Measurements from ENCODE around the gene PPM1H.

Gene PPM1H

DNA sequence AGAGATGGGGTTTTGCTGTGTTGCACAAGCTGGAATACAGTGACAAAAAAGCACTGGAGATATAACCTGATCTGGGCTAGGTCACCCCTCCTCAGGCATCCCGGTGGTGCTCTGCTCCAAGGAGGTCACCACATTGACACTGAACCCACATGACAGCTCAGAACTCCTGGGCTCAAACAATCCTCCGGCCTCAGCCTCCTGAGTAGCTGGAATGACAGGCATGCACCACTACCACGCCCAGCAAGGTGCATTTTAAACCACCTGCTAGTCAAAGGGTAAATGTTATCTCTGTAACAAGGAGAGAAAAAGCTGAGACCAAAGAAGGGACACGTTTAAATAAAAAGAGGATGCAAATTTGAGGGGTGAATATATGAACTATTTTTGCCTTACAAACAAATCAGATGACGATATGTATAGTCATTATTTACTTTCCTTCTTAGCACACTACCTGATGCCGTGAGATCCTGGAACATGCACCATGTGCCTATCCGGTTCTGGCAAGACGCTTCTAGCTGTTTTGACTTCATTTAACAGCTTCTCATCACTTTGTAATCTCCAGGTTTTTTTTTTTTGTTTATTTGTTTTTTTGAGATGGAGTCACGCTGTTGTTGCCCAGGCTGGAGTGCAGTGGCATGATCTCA lies 135.1 kb downstream of the PPM1H start:
- in situ Hi-C loops (cut with HindIII; ENCODE audit: low pct_ligation_motif_present, low sequenced_read_pairs): no loop called here
- no peak for TF ChIP-seq CTCF (IDR thresholded peaks at IDR 0.05; ENCODE audit: low read depth, low read length, missing control alignments)
- DNase-seq: no peak
- Histone ChIP-seq H3K36me3 (replicated peaks) (no peaks in the 10 kb centered on the region), H3K27ac (no peak overlapping the region), H3K4me3 (ENCODE audit: low read depth, low read length) (no peak overlapping the region), H3K27me3 (replicated peaks) (no peaks in the 10 kb centered on the region)

DNA sequence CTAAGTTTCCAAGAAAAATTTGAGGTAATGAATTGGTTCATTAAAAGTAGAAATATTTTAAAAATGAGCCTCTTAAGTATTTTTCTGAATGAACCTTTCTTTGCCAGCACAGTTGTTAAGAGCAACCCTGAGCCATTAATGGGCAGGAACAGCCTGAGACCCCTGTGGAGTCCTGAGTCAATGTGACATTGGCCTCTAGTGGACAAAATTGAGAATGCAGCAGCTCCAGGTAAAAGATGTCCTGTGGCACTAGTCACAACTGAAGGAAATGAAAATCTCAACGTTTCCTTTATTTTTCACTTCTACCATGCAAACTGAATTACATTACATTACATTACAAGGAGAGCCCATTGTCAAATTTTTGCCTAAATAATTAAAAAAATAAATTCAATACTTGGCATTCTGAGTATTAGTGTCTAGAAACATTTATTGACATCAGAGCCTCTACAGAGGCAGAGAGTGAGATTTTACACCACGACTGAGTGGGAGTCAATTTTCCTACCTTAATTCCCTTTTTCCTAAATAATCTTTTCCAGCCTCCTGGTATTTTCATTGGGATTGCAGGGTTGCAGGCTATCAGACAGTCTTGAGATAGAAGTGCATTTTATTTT lies 135.7 kb downstream of the PPM1H start:
- peak; percentile 93 for TF ChIP-seq CTCF (IDR thresholded peaks at IDR 0.05; ENCODE audit: low read depth, low read length, missing control alignments)
- peak; percentile 76 for DNase-seq
- Histone ChIP-seq H3K27me3 (replicated peaks) (no peaks in the 10 kb centered on the region), H3K4me3 (ENCODE audit: low read depth, low read length) (no peak overlapping the region), H3K36me3 (replicated peaks) (no peaks in the 10 kb centered on the region), H3K27ac (no peak overlapping the region)
- in situ Hi-C loops (cut with HindIII; ENCODE audit: low pct_ligation_motif_present, low sequenced_read_pairs): no loop called here

- no peak overlapping the region for H3K4me3 ChIP-seq (ENCODE audit: low read depth, low read length)
- DNase-seq: no peak
- TF ChIP-seq CTCF (IDR thresholded peaks at IDR 0.05; ENCODE audit: low read depth, low read length, missing control alignments): no peak
- H3K27ac ChIP-seq: no peak overlapping the region
- no peaks in the 10 kb centered on the region for H3K27me3 ChIP-seq (replicated peaks)
- no peaks in the 10 kb centered on the region for H3K36me3 ChIP-seq (replicated peaks)
- in situ Hi-C loops (cut with HindIII; ENCODE audit: low pct_ligation_motif_present, low sequenced_read_pairs): no loop called here
Observed at GRCh38 chr12:62794218-62794583, 140.7 kb downstream of the PPM1H start.

GRCh38 chr12:62793256-62794217 lies 141.4 kb downstream of the PPM1H start:
- no peak overlapping the region for H3K4me3 ChIP-seq (ENCODE audit: low read depth, low read length)
- TF ChIP-seq CTCF (IDR thresholded peaks at IDR 0.05; ENCODE audit: low read depth, low read length, missing control alignments): peak; percentile 93

GRCh38 chr12:62792236-62792870 lies 142.6 kb downstream of the PPM1H start:
- H3K4me3 ChIP-seq (ENCODE audit: low read depth, low read length): no peak overlapping the region
- no peak for DNase-seq
- H3K27me3 ChIP-seq (replicated peaks): no peaks in the 10 kb centered on the region
- H3K36me3 ChIP-seq (replicated peaks): no peaks in the 10 kb centered on the region
- H3K27ac ChIP-seq: no peak overlapping the region
- in situ Hi-C loops (cut with HindIII; ENCODE audit: low pct_ligation_motif_present, low sequenced_read_pairs): no loop called here
- no peak for TF ChIP-seq CTCF (IDR thresholded peaks at IDR 0.05; ENCODE audit: low read depth, low read length, missing control alignments)

More at GRCh38 chr12:62793256-62794217, 141.4 kb downstream of the PPM1H start:
- H3K27me3 ChIP-seq (replicated peaks): no peaks in the 10 kb centered on the region
- H3K36me3 ChIP-seq (replicated peaks): no peaks in the 10 kb centered on the region
- peak overlapping the region; percentile 27 for H3K27ac ChIP-seq
- in situ Hi-C loops (cut with HindIII; ENCODE audit: low pct_ligation_motif_present, low sequenced_read_pairs): no loop called here
- DNase-seq: peak; percentile 90

Measured in brain microvascular endothelial cell (primary cell).